Liver (tissue), 3 donors: ENCODE data around the gene RILP.

Experiments
- CTCF ChIP-seq: fragments of 150-350 bp; IDR thresholded peaks from 2 replicates; pipeline ENCODE4 v1.5.1; 2017; ENCODE audit warnings: improper control_type of control experiment, low read depth, low read length; ENCODE audit not compliant: missing input control
- EGR1 ChIP-seq, 2 donors: IDR thresholded peaks; 2 replicates each; pipeline ENCODE4 v1.6.1; 2016 to 2018; ENCODE audit warnings: antibody characterized with exemption in 2 of 2, low read depth in 2 of 2
- FOXA1 ChIP-seq: IDR thresholded peaks from 2 replicates; pipeline ENCODE4 v1.6.1; 2016; ENCODE audit warnings: antibody characterized with exemption
- GABPA ChIP-seq, 2 donors: IDR thresholded peaks in 1 of 2; conservative IDR thresholded peaks in 1 of 2; 2 replicates each; pipeline ENCODE4 v1.6.1; 2016; ENCODE audit warnings: antibody characterized with exemption in 2 of 2, mild to moderate bottlenecking in 1 of 2, moderate library complexity in 1 of 2
- MAX ChIP-seq: IDR thresholded peaks from 2 replicates; pipeline ENCODE4 v1.6.1; 2016; ENCODE audit warnings: antibody characterized with exemption
- REST ChIP-seq: IDR thresholded peaks from 2 replicates; pipeline ENCODE4 v1.6.1; 2016; ENCODE audit warnings: antibody characterized with exemption, mild to moderate bottlenecking
- RXRA ChIP-seq, 2 donors: IDR thresholded peaks; 2 replicates each; pipeline ENCODE4 v1.6.1; 2017 to 2018; ENCODE audit warnings: antibody characterized with exemption in 2 of 2, mild to moderate bottlenecking in 1 of 2
- SP1 ChIP-seq: IDR thresholded peaks from 2 replicates; pipeline ENCODE4 v1.6.1; 2018; ENCODE audit warnings: antibody characterized with exemption, mild to moderate bottlenecking
- TAF1 ChIP-seq: conservative IDR thresholded peaks from 2 replicates; pipeline ENCODE4 v1.6.1; 2016; ENCODE audit warnings: antibody characterized with exemption, mild to moderate bottlenecking
- donor health status: healthy.
- donor health status: healthy.

GRCh38 chr17:1649844-1650501 lies at the start of gene RILP:
- TF ChIP-seq CTCF: no peak
- TF ChIP-seq EGR1 (IDR thresholded peaks at IDR 0.05; ENCODE audit: low read depth in 2 of 2): peak in 1 of 2 donors; percentile 86
- peak; percentile 93 to 98 for TF ChIP-seq RXRA (IDR thresholded peaks at IDR 0.05)
- peak; percentile 74 for TF ChIP-seq TAF1
- TF ChIP-seq SP1: peak; percentile 98
- TF ChIP-seq REST: peak; percentile 85
- peak; percentile 97 for TF ChIP-seq MAX
- TF ChIP-seq FOXA1: peak; percentile 55
- peak in 1 of 2 donors; percentile 75 for TF ChIP-seq GABPA (IDR thresholded peaks at IDR 0.05 in 1 of 2, conservative IDR thresholded peaks at IDR 0.05 in 1 of 2)
